ENCODE measurements around the gene CALY.
A peak's percentile ranks its signal among the peaks of the same experiment; 100 is the strongest.
"Not testable (repeated sequence)": the region's sequence is repeated elsewhere in the genome, so short reads cannot be mapped to it uniquely, and the experiment has no call there.

CALY gene

DNA sequence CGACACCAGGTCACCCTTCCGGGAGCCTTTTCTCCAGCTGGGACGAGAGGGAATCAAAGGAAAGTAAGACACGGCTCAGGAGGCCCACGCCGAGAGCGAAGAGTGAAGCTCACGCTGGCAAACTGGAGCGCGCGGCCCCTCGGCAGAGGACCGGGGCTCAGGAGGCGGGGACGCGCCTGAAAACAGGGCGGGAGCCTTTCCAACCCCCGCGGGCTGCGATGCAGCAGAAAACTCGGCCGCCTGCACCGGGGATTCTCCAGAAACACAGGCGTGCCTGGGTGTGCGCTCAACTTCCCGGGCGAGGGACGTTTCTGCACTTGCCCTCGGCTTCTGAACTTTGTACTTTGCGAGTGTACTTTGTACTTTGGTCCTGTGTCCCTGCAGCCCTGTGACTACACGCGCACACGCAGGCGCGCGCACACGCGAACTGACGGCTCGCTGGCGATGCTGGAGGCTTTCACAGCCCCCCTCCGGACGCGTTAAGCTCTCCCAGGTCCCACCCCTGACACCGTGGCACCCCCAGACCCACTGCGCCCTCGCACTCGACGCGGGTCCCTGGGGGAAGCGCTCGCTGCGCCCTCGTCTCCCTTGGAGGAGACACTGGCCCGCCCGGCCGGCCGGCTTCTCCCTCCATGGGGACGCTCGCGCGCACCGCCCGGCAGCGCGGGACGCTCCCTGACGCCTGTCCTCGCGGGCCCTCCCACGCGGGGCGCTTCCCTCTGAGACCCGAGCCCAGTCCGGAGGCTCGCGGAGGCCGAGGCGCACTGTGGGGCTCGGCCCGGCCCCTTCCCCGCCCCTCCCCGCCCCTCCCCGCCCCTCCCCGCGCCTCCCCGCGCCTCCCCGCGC lies 41.8 kb upstream of the CALY start:
- TF ChIP-seq CTCF (conservative IDR thresholded peaks at IDR 0.05), result no peak
- peak overlapping the region; percentile 40; the same call in 1 of the 2 replicates for H3K27ac ChIP-seq

GRCh38 chr10:133377818-133378250 lies 41.1 kb upstream of the CALY start:
- peak overlapping the region; percentile 40; the same call in 1 of the 2 replicates for H3K27ac ChIP-seq
- no peak for TF ChIP-seq CTCF (conservative IDR thresholded peaks at IDR 0.05)

GRCh38 chr10:133377025-133377817 lies 40.5 kb upstream of the CALY start:
- no peak for TF ChIP-seq CTCF (conservative IDR thresholded peaks at IDR 0.05)

DNA sequence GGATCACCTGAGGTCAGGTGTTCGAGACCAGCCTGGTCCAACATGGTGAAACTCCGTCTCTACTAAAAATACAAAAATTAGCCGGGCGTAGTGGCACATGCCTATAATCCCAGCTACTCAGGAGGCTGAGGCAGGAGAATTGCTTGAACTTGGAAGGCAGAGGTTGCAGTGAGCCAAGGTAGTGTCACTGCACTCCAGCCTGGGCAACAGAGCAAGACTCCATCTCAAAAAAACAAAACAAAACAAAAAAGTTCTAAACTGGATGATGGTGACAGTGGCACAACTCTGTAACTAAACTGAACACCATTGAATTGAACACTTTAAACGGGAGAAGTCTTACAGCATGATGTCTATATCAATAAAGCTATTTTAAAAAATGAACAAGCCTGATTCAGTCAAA lies 39.5 kb upstream of the CALY start:
- not testable (repeated sequence) for H3K27ac ChIP-seq

More at GRCh38 chr10:133377025-133377817, 40.5 kb upstream of the CALY start:
- no peak overlapping the region for H3K27ac ChIP-seq

DNA sequence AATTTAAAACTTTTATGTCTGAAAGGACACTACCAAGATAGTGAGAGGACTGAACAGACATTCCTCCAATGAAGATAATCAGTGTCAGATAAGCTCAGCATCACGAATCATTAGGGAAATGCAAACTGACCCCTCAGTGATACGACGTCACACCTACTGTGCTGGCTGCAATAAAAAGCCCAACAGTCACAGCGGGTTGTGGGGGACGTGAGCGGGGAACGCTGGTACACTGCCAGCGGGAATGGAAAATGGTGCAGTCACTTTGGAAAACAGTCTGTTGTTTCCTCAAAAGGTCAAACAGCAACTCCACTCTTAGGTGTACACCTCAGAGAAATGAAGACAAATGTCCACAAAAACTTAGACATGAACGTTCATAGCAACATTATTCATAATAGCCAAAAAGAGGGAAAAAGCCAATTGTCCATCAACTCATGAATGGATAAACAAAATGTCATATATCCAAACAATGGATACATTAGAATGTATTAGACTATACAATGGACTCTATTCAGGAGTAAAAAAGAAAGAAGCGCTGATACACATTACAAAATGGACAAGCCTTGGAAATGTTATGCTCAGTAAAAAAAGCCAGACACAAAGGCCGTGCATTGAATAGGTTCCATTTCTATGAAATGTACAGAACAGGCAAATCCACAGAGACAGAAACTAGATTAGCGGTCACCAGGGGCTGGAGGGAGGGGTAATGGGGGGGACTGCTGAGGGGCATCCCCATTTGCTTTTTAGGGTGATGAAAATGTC lies 38.8 kb upstream of the CALY start:
- no peak overlapping the region for H3K27ac ChIP-seq
- no peak for TF ChIP-seq CTCF (conservative IDR thresholded peaks at IDR 0.05)

DNA sequence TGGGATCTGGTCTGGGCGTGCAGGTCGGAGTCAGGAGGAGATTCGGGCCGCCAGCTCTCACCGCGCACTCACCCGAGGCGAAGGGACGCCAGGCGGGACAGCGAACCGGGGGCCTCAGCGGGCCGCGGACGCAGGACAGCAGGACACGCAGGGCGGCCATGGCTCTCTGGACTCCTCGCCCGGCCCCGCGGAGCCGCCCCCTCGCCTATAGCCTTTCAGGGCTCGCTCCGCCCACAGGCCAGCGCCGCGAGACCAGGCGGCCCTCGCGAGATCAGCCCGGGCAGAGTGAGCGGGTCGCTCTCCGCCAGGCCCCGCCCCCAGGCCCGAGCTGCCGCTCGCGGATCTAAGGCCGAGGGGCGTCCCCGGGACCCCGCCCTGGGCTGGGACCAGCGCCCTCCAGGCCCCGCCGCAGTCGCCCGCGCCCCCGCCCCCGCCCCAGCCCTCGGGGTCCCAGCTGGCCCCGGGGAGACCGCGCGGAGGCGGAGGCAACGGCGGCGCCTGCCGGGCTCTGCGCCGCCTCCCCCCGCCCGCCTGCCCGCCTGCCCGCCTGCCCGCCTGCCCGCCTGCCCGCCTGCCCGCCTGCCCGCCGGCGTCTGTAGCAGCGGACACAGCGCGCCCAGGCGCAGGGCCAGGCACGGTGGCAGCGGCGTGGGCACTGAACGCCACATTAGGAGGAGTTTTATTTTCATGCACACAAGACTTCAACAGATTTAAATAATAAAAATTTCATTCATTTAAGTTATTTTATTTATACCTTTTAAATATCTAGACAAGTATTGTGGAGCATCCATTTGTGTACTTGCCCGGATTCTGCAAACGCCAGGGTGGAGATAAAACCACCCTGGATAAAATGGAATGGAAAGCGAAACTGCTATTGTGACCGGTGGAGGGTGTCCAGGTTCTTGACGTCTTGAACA lies 36.7 kb upstream of the CALY start, which contains the start of gene ECHS1:
Gene ECHS1, minus strand, starts transcription at position 181 of the 917 bp plus-strand sequence. Its CDS starts 21 bp downstream, at position 160.
- peak within 1 kb of the TSS; percentile 83 for H3K27ac ChIP-seq
- no peak for TF ChIP-seq CTCF (conservative IDR thresholded peaks at IDR 0.05)

- peak overlapping the region; percentile 83; the same call in 1 of the 2 replicates for H3K27ac ChIP-seq
Observed at GRCh38 chr10:133372507-133372906, 35.8 kb upstream of the CALY start.

More at GRCh38 chr10:133372507-133372906, 35.8 kb upstream of the CALY start:
- TF ChIP-seq CTCF (conservative IDR thresholded peaks at IDR 0.05), result no peak

All from VCaP (cell line).